ENCODE measurements around the gene TRAF1. TPM values are rescaled to one million over a fixed set of nuclear protein-coding genes. Genes with fewer than 3 reads are reported as not detected.

The TRAF1 gene
- total RNA-seq, 1 donor from 2014 or later = 8.0 TPM

- peak; percentile 84 for ATAC-seq
Measured at GRCh38 chr9:120942186-120943001, 15.8 kb upstream of the TRAF1 start.

GRCh38 chr9:120941046-120941770 is 14.6 kb upstream of the TRAF1 start:
- DNase-seq (ENCODE audit: low spot score) (no peak), ATAC-seq (no peak)
- intact Hi-C loops (cut with DNase I) = no loop called here

More at GRCh38 chr9:120942186-120943001, 15.8 kb upstream of the TRAF1 start:
- DNase-seq (ENCODE audit: low spot score) = no peak
- intact Hi-C loops (cut with DNase I) = no loop called here

DNA sequence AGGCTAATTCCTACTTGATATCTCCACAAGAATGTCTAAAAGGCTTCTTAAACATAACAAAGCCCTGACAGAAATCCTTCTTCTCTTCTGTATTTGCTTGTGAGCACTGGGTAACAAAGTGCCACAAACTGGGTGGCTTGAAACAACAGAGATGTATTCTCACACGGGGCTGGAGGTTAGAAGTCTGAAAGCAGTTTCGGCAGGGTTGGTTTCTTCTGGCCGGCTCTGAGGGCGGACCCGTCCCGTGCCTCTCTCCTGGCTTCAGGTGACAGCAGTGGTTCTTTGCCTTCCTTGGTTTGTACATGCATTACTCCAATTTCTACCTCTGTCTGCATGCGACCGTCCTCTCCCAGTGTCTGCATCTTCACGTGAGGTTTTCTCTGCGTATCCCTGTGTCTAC is 14.0 kb upstream of the TRAF1 start:
- intact Hi-C loops (cut with DNase I) = no loop called here

GRCh38 chr9:120938851-120939250 is 12.3 kb upstream of the TRAF1 start:
- DNase-seq (ENCODE audit: low spot score) (no peak), ATAC-seq (no peak)
- intact Hi-C loops (cut with DNase I) = no loop called here

More for the DNA sequence above, 14.0 kb upstream of the TRAF1 start:
- no peak for DNase-seq (ENCODE audit: low spot score)
- ATAC-seq = no peak

GRCh38 chr9:120937596-120937995 is 11.0 kb upstream of the TRAF1 start:
- intact Hi-C loops (cut with DNase I) = no loop called here

DNA sequence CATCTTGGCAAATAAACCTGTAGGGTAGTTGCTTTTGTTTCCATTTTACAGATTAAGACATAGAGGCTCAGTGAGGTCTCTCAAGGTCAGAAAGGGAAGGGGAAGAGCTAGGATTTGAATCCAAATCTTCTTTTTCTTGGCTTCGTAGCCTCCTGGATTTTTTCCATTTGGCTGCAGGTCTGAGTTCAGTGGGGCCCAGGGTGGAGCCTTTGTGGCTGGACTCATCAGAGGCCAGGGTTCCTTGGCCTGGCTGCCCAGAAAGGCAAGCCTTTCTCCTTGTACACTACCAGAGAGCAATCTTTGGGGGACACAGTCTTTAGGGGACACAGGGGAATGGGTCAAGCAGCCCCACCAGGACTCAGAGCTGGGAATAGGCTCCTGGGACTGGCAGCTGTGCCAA is 10.5 kb upstream of the TRAF1 start:
- peak; percentile 72 for ATAC-seq
- no peak for DNase-seq (ENCODE audit: low spot score)
- intact Hi-C loops (cut with DNase I) = no loop called here

More at GRCh38 chr9:120937596-120937995, 11.0 kb upstream of the TRAF1 start:
- DNase-seq (ENCODE audit: low spot score) = no peak
- no peak for ATAC-seq

DNA sequence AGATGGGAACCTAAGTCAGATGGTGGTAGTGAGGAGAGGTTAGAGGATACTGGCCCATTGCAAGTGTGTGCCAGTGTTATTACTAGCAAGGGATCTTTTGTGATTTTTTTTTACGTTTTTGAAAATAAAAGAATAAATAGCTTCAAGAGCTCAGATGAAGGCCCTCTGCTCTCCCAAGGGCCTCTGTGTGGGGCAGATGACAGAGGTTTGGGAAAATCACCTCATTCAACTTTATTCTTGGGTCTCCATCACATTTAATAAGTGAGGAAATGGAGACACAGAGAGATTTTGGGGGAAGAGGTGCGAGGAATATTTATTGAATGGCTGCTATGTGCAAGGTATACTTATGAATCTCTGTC is 10.1 kb upstream of the TRAF1 start:
- ATAC-seq (no peak), DNase-seq (ENCODE audit: low spot score) (no peak)
- intact Hi-C loops (cut with DNase I) = no loop called here

DNA sequence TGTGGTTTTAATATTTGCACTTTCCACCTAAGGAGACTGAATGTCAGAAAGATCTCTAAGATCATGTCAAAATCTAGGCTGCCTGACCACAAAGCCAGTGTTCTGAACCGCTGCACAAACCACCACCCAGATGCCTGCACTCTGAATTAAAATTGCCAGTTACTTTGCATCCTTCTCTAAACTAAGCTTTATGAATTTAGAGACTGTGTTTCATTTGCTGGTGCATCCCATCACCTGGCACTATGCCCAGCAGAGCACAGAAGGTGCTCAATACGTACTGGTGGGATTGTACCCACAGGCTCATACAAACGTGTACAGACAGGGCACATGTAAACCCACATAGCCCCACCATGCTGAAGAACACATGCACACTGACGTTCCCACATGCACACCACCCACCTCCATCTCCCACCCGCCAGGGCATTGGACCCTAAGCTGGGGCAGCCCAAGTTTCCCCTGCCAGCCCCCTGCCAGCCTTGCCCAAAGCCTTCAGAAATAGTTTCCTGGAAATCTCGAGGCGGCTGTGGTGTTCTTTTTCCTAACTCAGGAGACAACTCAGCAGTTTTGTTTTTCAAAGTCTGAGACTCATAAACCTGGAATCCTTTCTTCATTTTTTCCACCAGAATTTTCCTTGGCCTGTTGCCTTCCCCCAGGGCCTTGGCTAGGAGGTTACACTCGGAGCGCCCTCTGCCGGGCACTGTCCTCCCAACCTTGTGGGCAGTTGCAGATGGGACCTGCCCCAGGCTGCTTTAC is 9.6 kb upstream of the TRAF1 start:
- ATAC-seq = peak; percentile 93
- intact Hi-C loops (cut with DNase I) = no loop called here
- DNase-seq (ENCODE audit: low spot score) = peak; percentile 98

DNA sequence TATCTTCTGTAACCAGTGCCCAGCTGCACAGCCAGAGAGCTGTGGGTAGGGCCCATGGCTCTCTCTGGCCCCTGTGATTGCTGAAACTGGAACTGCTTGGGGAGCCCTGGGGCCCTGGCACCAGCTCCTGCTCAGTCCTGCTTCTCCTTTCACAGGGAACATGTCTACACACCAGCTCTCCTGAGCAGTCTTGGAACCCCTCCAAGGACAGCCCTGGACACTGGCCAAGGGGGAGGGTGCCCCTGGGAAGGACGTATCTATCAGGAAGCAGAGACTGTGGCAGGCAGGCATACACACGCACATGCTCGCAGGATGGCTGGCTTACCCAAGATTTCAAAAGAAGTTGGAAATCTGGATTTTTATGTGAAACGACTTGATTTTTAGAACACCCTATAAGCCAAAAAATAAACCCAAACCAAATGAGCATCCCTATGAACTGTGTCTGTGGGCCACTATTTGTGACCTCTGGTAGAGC is 8.8 kb upstream of the TRAF1 start:
- intact Hi-C loops (cut with DNase I) = no loop called here
- peak; percentile 84 for ATAC-seq
- DNase-seq (ENCODE audit: low spot score) = peak; percentile 95

- intact Hi-C loops (cut with DNase I) = no loop called here
- ATAC-seq (no peak), DNase-seq (ENCODE audit: low spot score) (no peak)
Measured at GRCh38 chr9:120934281-120934680, 7.7 kb upstream of the TRAF1 start.

DNA sequence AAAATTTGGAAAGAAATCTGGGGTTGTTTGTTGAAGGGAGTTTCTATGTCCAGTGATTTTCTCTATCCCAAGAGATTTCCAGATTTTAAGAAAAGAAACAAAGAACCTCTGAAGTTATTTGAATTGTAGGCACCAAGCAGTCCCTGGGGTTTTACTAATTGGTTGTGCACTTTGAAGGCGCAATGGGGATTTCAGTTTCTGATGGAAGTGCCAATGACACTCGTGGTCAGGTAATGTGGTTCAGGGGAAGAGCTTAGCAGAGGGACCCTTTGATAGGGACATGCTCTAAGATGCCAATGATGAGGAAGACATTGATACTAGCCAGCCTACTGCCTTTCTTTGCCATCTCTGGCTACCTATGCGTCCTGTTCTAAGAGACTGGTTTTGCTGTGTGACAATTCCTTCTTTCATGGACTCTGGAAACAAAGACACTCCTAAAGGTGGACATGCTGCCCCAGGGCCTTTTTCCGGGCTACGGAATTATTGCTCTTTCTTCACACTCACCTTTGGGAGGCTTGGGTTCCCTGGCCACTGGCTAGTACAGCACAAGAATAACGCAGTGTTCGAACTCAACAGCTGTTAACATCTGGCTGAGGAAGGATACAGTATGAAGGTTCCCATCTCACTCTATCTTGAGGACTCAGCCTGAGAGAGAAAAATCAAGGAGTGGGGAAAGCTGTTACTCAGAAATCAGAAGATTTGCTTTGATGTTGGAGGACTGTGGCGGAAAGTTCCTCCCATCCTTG is 6.9 kb upstream of the TRAF1 start:
- intact Hi-C loops (cut with DNase I) = no loop called here
- no peak for ATAC-seq
- DNase-seq (ENCODE audit: low spot score) = no peak

DNA sequence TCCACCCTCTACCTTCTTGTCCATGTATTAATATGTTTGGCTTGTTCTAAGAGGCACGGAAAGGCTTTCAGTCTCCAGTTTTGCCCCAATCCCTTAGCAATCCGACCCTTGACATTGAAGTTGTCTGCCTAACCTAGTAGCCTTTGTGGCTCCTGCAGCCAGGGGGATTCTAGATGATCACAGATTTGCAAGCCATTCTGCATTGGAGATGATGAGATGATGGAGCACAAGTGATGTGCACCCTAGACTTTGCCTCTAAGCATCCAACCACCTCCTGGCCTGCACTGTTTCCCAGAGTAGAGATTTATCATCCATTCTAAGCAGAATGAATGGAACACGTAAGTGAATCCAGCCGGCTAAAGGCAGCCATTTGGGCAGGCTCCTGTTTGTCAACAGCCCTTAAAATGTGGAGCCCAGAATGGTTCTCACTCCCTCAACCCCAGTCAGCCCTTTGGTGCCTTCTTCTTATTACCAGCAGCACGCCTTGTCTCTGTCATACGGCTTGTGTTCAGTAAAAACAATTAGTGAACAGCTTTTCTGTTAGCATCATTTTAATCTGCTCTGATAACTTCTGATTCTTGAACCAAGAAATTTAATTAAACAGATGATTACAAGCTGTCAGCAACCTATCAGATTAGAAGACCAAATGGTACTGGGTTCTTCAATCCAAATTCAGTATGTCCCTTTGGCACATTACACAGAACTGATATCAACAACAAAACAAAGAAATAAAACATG is 5.7 kb upstream of the TRAF1 start:
- ATAC-seq (no peak), DNase-seq (ENCODE audit: low spot score) (no peak)
- intact Hi-C loops (cut with DNase I) = no loop called here

GRCh38 chr9:120931231-120932085 is 4.9 kb upstream of the TRAF1 start:
- peak; percentile 50 for ATAC-seq
- DNase-seq (ENCODE audit: low spot score) = no peak
- intact Hi-C loops (cut with DNase I) = no loop called here

GRCh38 chr9:120929229-120929791 is 2.7 kb upstream of the TRAF1 start:
- ATAC-seq = no peak
- intact Hi-C loops (cut with DNase I) = loop anchor here (5.0 kb wide), 1 partner anchor 52 kb away; the partner anchor contains the start of gene PHF19
- DNase-seq (ENCODE audit: low spot score) = no peak

- ATAC-seq (peak; percentile 85), DNase-seq (ENCODE audit: low spot score) (peak; percentile 87)
- intact Hi-C loops (cut with DNase I) = loop anchor here (5.0 kb wide), 1 partner anchor 51 kb away; the partner anchor contains the start of gene PHF19
Measured at GRCh38 chr9:120928483-120929228, 2.1 kb upstream of the TRAF1 start.

- intact Hi-C loops (cut with DNase I) = loop anchor here (5.0 kb wide), 1 partner anchor 51 kb away; the partner anchor contains the start of gene PHF19
- ATAC-seq (peak; percentile 46), DNase-seq (ENCODE audit: low spot score) (no peak)
Measured at GRCh38 chr9:120928015-120928482, 1.5 kb upstream of the TRAF1 start.

Measured in sciatic nerve (tissue), 2 donors.